ENCODE results near the gene ARHGEF3. TPM values are rescaled to one million over a fixed set of nuclear protein-coding genes. Genes with fewer than 3 reads are reported as not detected.

The ARHGEF3 gene
- total and polyA plus RNA-seq, 2 donors (not counting 3 experiments of a cell fraction or from before 2014, with no cell fraction given): 6.7 to 16.3 TPM

DNA sequence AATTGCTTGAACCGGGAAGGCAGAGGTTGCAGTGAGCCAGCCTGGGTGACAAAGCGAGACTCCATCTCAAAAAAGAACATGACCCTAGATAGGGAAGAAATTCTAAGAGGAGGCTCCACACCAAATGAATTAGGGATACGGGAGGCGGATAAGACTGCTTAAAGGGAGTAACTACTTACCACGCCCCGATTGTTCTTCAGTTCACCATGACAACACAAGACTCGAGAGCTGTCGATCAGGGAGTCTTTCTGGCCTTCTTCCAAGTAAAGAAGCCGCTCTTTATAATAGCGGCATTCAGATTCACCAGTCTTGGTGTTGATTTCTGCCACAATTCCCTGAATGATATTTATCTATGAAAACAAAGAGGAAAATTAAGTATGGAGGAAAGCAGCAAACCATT is 64.7 kb downstream of the ARHGEF3 start:
- no peaks in the 10 kb centered on the region for H3K79me2 ChIP-seq (ENCODE audit: control insufficient read depth, insufficient read depth, low read length)
- no peaks in the 10 kb centered on the region for H3K4me1 ChIP-seq (ENCODE audit: control insufficient read depth, extremely low read depth, insufficient read depth, low read length)
- H3K4me3 ChIP-seq (replicated peaks in 1 of 3; ENCODE audit: insufficient read depth in 1 of 3, low read depth in 1 of 3, low read length in 3 of 3): no peak overlapping the region
- FAIRE-seq (no peak), DNase-seq (ENCODE audit: low read depth, low spot score) (no peak)
- dilution Hi-C loops (cut with MboI; ENCODE audit: extremely low pct_ligation_motif_present, low sequenced_read_pairs) (no loop called here), intact Hi-C loops (cut with micrococcal nuclease) (no loop called here)
- no peaks in the 10 kb centered on the region for H3K9me1 ChIP-seq (replicated peaks; ENCODE audit: control insufficient read depth, extremely low read depth, insufficient read depth, low read length)
- H3K9ac ChIP-seq (replicated peaks; ENCODE audit: extremely low read depth, insufficient read depth, low read length): no peak overlapping the region
- H3K9me3 ChIP-seq (replicated peaks; ENCODE audit: control insufficient read depth, insufficient read depth, low read length): no peaks in the 10 kb centered on the region
- no peaks in the 10 kb centered on the region for H3K27me3 ChIP-seq (ENCODE audit: control insufficient read depth in 2 of 2, insufficient read depth in 2 of 2, low read length in 2 of 2)
- no peaks in the 10 kb centered on the region for H4K20me1 ChIP-seq (replicated peaks; ENCODE audit: control insufficient read depth, extremely low read depth, insufficient read depth, low read length)
- H3K36me3 ChIP-seq (ENCODE audit: control insufficient read depth in 2 of 2, extremely low read depth in 1 of 2, insufficient read depth in 2 of 2, low read length in 2 of 2): peaks cover 0 to 1% of the 10 kb centered on the region in 2 experiments
- no peak overlapping the region for H3K4me2 ChIP-seq (ENCODE audit: insufficient read depth, low read length)
- ChIA-PET POLR2A (no interaction called here), CTCF (interaction anchor here (0.7 to 1.4 kb wide), 6 partner anchors 9 to 252 kb away, joined by 3 to 4 read pairs (median 4); no protein-coding TSS in a partner anchor)
- no TSS peak for BruUV-seq (replicated peaks)
- TF ChIP-seq JUN (IDR thresholded peaks at IDR 0.05; ENCODE audit: borderline replicate concordance, insufficient read depth, insufficient read length, low read depth): no peak
- no peak for TF ChIP-seq FOS (IDR thresholded peaks at IDR 0.05; ENCODE audit: borderline replicate concordance, insufficient read depth, low read length)
- TF ChIP-seq POLR2A (IDR thresholded peaks at IDR 0.05; ENCODE audit: low read depth, low read length): no peak
- TF ChIP-seq POLR2AphosphoS5 (IDR thresholded peaks at IDR 0.05; ENCODE audit: insufficient read depth, low read depth, low read length): no peak
- no peak for TF ChIP-seq EZH2 (IDR thresholded peaks at IDR 0.05; ENCODE audit: borderline replicate concordance, low read depth, low read length, severe bottlenecking)
- TF ChIP-seq, protein P1, sequence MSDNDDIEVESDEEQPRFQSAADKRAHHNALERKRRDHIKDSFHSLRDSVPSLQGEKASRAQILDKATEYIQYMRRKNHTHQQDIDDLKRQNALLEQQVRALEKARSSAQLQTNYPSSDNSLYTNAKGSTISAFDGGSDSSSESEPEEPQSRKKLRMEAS (IDR thresholded peaks at IDR 0.05; ENCODE audit: insufficient read depth, insufficient read length): no peak
- TF ChIP-seq, protein P2, sequence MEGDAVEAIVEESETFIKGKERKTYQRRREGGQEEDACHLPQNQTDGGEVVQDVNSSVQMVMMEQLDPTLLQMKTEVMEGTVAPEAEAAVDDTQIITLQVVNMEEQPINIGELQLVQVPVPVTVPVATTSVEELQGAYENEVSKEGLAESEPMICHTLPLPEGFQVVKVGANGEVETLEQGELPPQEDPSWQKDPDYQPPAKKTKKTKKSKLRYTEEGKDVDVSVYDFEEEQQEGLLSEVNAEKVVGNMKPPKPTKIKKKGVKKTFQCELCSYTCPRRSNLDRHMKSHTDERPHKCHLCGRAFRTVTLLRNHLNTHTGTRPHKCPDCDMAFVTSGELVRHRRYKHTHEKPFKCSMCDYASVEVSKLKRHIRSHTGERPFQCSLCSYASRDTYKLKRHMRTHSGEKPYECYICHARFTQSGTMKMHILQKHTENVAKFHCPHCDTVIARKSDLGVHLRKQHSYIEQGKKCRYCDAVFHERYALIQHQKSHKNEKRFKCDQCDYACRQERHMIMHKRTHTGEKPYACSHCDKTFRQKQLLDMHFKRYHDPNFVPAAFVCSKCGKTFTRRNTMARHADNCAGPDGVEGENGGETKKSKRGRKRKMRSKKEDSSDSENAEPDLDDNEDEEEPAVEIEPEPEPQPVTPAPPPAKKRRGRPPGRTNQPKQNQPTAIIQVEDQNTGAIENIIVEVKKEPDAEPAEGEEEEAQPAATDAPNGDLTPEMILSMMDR (IDR thresholded peaks at IDR 0.05; ENCODE audit: extremely low read depth in 1 of 2, insufficient read depth in 1 of 2, low read depth in 1 of 2, low read length in 2 of 2): no peak
- TF ChIP-seq MYC (IDR thresholded peaks at IDR 0.05; ENCODE audit: low read depth, low read length): no peak
- no peak for TF ChIP-seq GATA2 (IDR thresholded peaks at IDR 0.05; ENCODE audit: insufficient read depth, insufficient read length, low read depth, low read length)
- H2AFZ ChIP-seq (ENCODE audit: low read depth, low read length): no peak overlapping the region
- no peak overlapping the region for H3K27ac ChIP-seq (ENCODE audit: insufficient read depth, low read depth, low read length)

Measured in endothelial cell of umbilical vein (primary cell).